HepG2 (cell line): ENCODE data around the gene DOK5. TPM values are rescaled to one million over a fixed set of nuclear protein-coding genes. Genes with fewer than 3 reads are reported as not detected.

Source experiments
- ATAC-seq: fragments of 200-7000 bp; cut with Tn5 transposase; 3 replicates; pipeline ENCODE4 v1.9.1; 2020; ENCODE audit warnings: mild to moderate bottlenecking, moderate library complexity
- BruUV-seq: library from RNA; stranded (reverse); fragments of 400-500 nt; replicated peaks from 2 replicates; lab custom pipeline; 2021; lab: Mats Ljungman, UMichigan
- CTCF ChIA-PET: fragments of 300-600 bp; formaldehyde crosslinking; extraction: SDS; loops from one replicate; lab custom pipeline; 2021; ENCODE audit warnings: low total read pairs, inconsistent platforms, low intra/inter-chr PET ratio; lab: Yijun Ruan, JAX
- POLR2A ChIA-PET: fragments of 350-600 bp; sonication (Branson Sonifier 250); formaldehyde crosslinking; loops from one replicate; lab custom pipeline; 2020; ENCODE audit warnings: antibody characterized with exemption, inconsistent platforms; lab: Yijun Ruan, JAX
- DNase-seq: peaks from one replicate; pipeline ENCODE4 v3.0.0-alpha.2; 2015; ENCODE audit warnings: low spot score
- FAIRE-seq: peaks from 3 replicates; lab custom pipeline; 2011; peaks lifted over from hg19 to GRCh38; lab: Jason Lieb, UNC
- H2AFZ ChIP-seq: one replicate; pipeline ENCODE4 v1.6.1; 2011; ENCODE audit warnings: low read length, inconsistent platforms
- H3K27ac ChIP-seq: fragments of 300-600 bp; 3 replicates; pipeline ENCODE4 v1.8.0; 2011; ENCODE audit warnings: mixed run types, mild to moderate bottlenecking, mixed read lengths, low read length, inconsistent platforms; ENCODE audit not compliant: insufficient read depth; ENCODE audit errors: extremely low read length
- H3K27me3 ChIP-seq, 2 experiments: fragments of 200-600 bp in 1 of 2; 2 replicates in 1 of 2; 3 replicates in 1 of 2; pipeline versions ENCODE4 v1.6.0 to v1.8.0; 2011; ENCODE audit warnings: low read length in 2 of 2, mild to moderate bottlenecking in 2 of 2, moderate library complexity in 2 of 2, inconsistent platforms in 1 of 2; ENCODE audit not compliant: insufficient read depth in 2 of 2, control insufficient read depth in 1 of 2
- H3K36me3 ChIP-seq, 2 experiments: fragments of 200-600 bp in 1 of 2; replicated peaks in 1 of 2; 2 replicates in 1 of 2; 3 replicates in 1 of 2; pipeline versions ENCODE4 v1.5.1 to v1.8.0; 2011; ENCODE audit warnings: low read length in 2 of 2, inconsistent platforms in 1 of 2; ENCODE audit not compliant: insufficient read depth in 2 of 2, control insufficient read depth in 1 of 2
- H3K4me1 ChIP-seq: 2 replicates; pipeline ENCODE4 v1.5.1; 2012; ENCODE audit warnings: low read length, inconsistent platforms; ENCODE audit not compliant: insufficient read depth
- H3K4me2 ChIP-seq: 2 replicates; pipeline ENCODE4 v1.6.0; 2011; ENCODE audit warnings: low read depth, low read length, inconsistent platforms
- H3K4me3 ChIP-seq, 3 experiments: fragments of 200-600 bp in 1 of 3; sonication (generic), shearing (Covaris generic) in 1 of 3; replicated peaks in 1 of 3; 2 replicates each; pipeline ENCODE4 v1.5.1; 2011 to 2016; ENCODE audit warnings: low read length in 3 of 3, inconsistent platforms in 2 of 3, low read depth in 2 of 3, mild to moderate bottlenecking in 2 of 3, control low read depth in 1 of 3, mixed read lengths in 1 of 3; ENCODE audit not compliant: insufficient read depth in 1 of 3
- H3K79me2 ChIP-seq: one replicate; pipeline ENCODE4 v1.6.1; 2011; ENCODE audit warnings: low read length, inconsistent platforms; ENCODE audit not compliant: insufficient read depth
- H3K9ac ChIP-seq: 2 replicates; pipeline ENCODE4 v1.6.0; 2011; ENCODE audit warnings: mild to moderate bottlenecking, low read depth, low read length, inconsistent platforms; ENCODE audit not compliant: insufficient read depth
- H3K9me3 ChIP-seq: 2 replicates; pipeline ENCODE4 v1.5.1; 2012; ENCODE audit warnings: mild to moderate bottlenecking, low read length
- H4K20me1 ChIP-seq: 2 replicates; pipeline ENCODE4 v1.6.0; 2011; ENCODE audit warnings: inconsistent platforms, mild to moderate bottlenecking, low read length, moderate library complexity; ENCODE audit not compliant: insufficient read depth
- LCORL ChIP-seq, 2 experiments: fragments of 450-650 bp in 1 of 2; sonication (generic) in 1 of 2; formaldehyde crosslinking in 1 of 2; IDR thresholded peaks; 2 replicates each; pipeline versions ENCODE4 v1.5.0 to v1.6.1; 2017 to 2020; ENCODE audit warnings: antibody characterized with exemption in 1 of 2, missing genetic modification reagents in 1 of 2
- SCMH1 ChIP-seq: sonication (generic); formaldehyde crosslinking; IDR thresholded peaks from 2 replicates; pipeline ENCODE4 v1.9.0; 2021; ENCODE audit warnings: missing genetic modification reagents, mild to moderate bottlenecking, borderline replicate concordance
- SOX6 ChIP-seq, 2 experiments: fragments of 450-650 bp in 1 of 2; sonication (generic) in 1 of 2; formaldehyde crosslinking in 1 of 2; IDR thresholded peaks; 2 replicates each; pipeline versions ENCODE4 v1.4.0 to v1.6.1; 2017 to 2020; ENCODE audit warnings: antibody characterized with exemption in 1 of 2, mild to moderate bottlenecking in 1 of 2, missing genetic modification reagents in 1 of 2
- ZFP41 ChIP-seq: sonication (generic); formaldehyde crosslinking; IDR thresholded peaks from 2 replicates; pipeline ENCODE4 v1.4.0; 2020; ENCODE audit warnings: mild to moderate bottlenecking, missing genetic modification reagents, borderline replicate concordance
- ZNF234 ChIP-seq: sonication (generic); formaldehyde crosslinking; conservative IDR thresholded peaks from 2 replicates; pipeline ENCODE4 v1.5.1; 2020; ENCODE audit warnings: mild to moderate bottlenecking, missing genetic modification reagents
- ZNF335 ChIP-seq: sonication (generic); formaldehyde crosslinking; IDR thresholded peaks from 2 replicates; pipeline ENCODE4 v1.4.0; 2020; ENCODE audit warnings: missing genetic modification reagents
- ZNF446 ChIP-seq: sonication (generic); formaldehyde crosslinking; IDR thresholded peaks from 2 replicates; pipeline ENCODE4 v1.5.0; 2020; ENCODE audit warnings: mild to moderate bottlenecking, missing genetic modification reagents
- ZNF652 ChIP-seq: IDR thresholded peaks from 2 replicates; pipeline ENCODE4 v1.6.1; 2016; ENCODE audit warnings: low read depth, borderline replicate concordance
- ZNF724P ChIP-seq: sonication (generic); formaldehyde crosslinking; IDR thresholded peaks from 2 replicates; pipeline ENCODE4 v1.8.0; 2022; ENCODE audit warnings: missing genetic modification reagents, borderline replicate concordance
- WGBS: methylation state at CpG from one replicate; pipeline ENCODE4 v1.1.6; 2017; ENCODE audit warnings: low lambda C conversion rate; 5-methylcytosine and 5-hydroxymethylcytosine counted together
- in situ Hi-C: cut with HindIII; loops from 2 replicates; pipeline ENCODE4 v1.10.0; 2017; ENCODE audit warnings: low pct_unique_long_range_greater_than_20kb; ENCODE audit not compliant: extremely low pct_ligation_motif_present
- intact Hi-C: fragments of 100-400 bp; cut with micrococcal nuclease; formaldehyde crosslinking; loops from one replicate; pipeline ENCODE4 v1.10.0; 2022; ENCODE audit not compliant: unreplicated experiment
- polyA plus RNA-seq, 8 experiments: library from polyadenylated mRNA; depleted of rRNA in 3 of 8; stranded (reverse) in 7 of 8; unstranded in 1 of 8; fragments of >200 nt; fragmentation: Illumina TruSeq in 4 of 8; extraction: Trizol in 4 of 8; gene quantifications; 2 replicates each; pipeline versions ENCODE4 v1.2.1 to v1.2.3, GENCODE V29; 2011 to 2016; ENCODE audit warnings: low read depth in 4 of 8, missing spikeins in 1 of 8, mixed read lengths in 1 of 8; ENCODE audit not compliant: insufficient read depth in 1 of 8
- total RNA-seq, 5 experiments: library from RNA; depleted of rRNA; stranded (reverse); fragments of >200 nt; fragmentation: Illumina TruSeq; extraction: Trizol; gene quantifications; 2 replicates each; pipeline ENCODE4 v1.2.3, GENCODE V29; 2016; ENCODE audit warnings: low read depth in 1 of 5
- TF ChIP-seq, protein P1 (sequence below): sonication (generic); formaldehyde crosslinking; IDR thresholded peaks from 2 replicates; pipeline ENCODE4 v1.5.0; 2020; ENCODE audit warnings: missing genetic modification reagents
- TF ChIP-seq, protein P2 (sequence below): sonication (generic); formaldehyde crosslinking; IDR thresholded peaks from 2 replicates; pipeline ENCODE4 v1.4.0; 2020; ENCODE audit warnings: missing genetic modification reagents
- TF ChIP-seq, protein P3 (sequence below): sonication (generic); formaldehyde crosslinking; conservative IDR thresholded peaks from 2 replicates; pipeline ENCODE4 v1.4.0; 2020; ENCODE audit warnings: missing genetic modification reagents
- TF ChIP-seq, protein P4 (sequence below): sonication (generic); formaldehyde crosslinking; IDR thresholded peaks from 2 replicates; pipeline ENCODE4 v1.8.1; 2022; ENCODE audit warnings: low read depth, mild to moderate bottlenecking, missing genetic modification reagents

The DOK5 gene
- total and polyA plus RNA-seq, 2 of the 13 experiments (the other 11 are each of a cell fraction or from before 2014, with no cell fraction given) = not detected

DNA sequence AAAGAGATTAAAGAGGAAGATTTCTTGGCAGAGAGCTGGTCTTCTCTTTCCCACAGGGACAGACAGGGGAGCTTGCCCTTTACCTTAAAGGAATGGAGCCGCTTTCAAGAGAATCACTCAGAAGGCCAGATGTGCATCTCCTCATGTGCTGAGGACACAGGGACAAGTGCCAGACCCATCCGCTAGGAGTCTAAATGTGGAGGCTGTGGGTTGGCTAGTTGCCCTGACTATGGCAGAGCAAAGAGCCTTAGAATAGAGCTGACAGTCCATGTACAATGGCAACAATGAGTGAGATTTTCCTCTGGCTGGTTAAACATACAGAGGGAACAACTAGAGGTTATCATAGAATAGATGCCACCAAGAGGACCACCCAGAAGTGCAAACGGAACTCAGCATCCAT, 7.3 kb upstream of the DOK5 start:
- no peak overlapping the region for H3K27ac ChIP-seq
- H2AFZ ChIP-seq = no peak overlapping the region
- intact Hi-C loops (no loop called here), in situ Hi-C loops (no loop called here)
- peak; percentile 56; the same call in 2 of the 3 replicates for ATAC-seq
- no peak for DNase-seq
- ChIA-PET POLR2A (no interaction called here), CTCF (no interaction called here)
- no peak for TF ChIP-seq ZNF724P (CRISPR knock-in tag)
- TF ChIP-seq, protein P1, sequence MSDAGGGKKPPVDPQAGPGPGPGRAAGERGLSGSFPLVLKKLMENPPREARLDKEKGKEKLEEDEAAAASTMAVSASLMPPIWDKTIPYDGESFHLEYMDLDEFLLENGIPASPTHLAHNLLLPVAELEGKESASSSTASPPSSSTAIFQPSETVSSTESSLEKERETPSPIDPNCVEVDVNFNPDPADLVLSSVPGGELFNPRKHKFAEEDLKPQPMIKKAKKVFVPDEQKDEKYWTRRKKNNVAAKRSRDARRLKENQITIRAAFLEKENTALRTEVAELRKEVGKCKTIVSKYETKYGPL (CRISPR knock-in tag) = no peak
- no peak for TF ChIP-seq ZNF652 (CRISPR knock-in tag)
- TF ChIP-seq, protein P2, sequence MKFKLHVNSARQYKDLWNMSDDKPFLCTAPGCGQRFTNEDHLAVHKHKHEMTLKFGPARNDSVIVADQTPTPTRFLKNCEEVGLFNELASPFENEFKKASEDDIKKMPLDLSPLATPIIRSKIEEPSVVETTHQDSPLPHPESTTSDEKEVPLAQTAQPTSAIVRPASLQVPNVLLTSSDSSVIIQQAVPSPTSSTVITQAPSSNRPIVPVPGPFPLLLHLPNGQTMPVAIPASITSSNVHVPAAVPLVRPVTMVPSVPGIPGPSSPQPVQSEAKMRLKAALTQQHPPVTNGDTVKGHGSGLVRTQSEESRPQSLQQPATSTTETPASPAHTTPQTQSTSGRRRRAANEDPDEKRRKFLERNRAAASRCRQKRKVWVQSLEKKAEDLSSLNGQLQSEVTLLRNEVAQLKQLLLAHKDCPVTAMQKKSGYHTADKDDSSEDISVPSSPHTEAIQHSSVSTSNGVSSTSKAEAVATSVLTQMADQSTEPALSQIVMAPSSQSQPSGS (CRISPR knock-in tag) = no peak
- no peak for TF ChIP-seq ZNF335
- no peak for TF ChIP-seq ZFP41 (CRISPR knock-in tag)
- no peak for TF ChIP-seq SCMH1
- no peak for TF ChIP-seq SOX6 (IDR thresholded peaks at IDR 0.05)
- TF ChIP-seq SOX6 (CRISPR knock-in tag; IDR thresholded peaks at IDR 0.05) = no peak
- TF ChIP-seq LCORL (IDR thresholded peaks at IDR 0.05) = no peak
- no peak for TF ChIP-seq LCORL (CRISPR knock-in tag; IDR thresholded peaks at IDR 0.05)
- no peak for TF ChIP-seq ZNF446 (CRISPR knock-in tag)
- TF ChIP-seq, protein P3, sequence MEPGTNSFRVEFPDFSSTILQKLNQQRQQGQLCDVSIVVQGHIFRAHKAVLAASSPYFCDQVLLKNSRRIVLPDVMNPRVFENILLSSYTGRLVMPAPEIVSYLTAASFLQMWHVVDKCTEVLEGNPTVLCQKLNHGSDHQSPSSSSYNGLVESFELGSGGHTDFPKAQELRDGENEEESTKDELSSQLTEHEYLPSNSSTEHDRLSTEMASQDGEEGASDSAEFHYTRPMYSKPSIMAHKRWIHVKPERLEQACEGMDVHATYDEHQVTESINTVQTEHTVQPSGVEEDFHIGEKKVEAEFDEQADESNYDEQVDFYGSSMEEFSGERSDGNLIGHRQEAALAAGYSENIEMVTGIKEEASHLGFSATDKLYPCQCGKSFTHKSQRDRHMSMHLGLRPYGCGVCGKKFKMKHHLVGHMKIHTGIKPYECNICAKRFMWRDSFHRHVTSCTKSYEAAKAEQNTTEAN = no peak
- TF ChIP-seq, protein P4, sequence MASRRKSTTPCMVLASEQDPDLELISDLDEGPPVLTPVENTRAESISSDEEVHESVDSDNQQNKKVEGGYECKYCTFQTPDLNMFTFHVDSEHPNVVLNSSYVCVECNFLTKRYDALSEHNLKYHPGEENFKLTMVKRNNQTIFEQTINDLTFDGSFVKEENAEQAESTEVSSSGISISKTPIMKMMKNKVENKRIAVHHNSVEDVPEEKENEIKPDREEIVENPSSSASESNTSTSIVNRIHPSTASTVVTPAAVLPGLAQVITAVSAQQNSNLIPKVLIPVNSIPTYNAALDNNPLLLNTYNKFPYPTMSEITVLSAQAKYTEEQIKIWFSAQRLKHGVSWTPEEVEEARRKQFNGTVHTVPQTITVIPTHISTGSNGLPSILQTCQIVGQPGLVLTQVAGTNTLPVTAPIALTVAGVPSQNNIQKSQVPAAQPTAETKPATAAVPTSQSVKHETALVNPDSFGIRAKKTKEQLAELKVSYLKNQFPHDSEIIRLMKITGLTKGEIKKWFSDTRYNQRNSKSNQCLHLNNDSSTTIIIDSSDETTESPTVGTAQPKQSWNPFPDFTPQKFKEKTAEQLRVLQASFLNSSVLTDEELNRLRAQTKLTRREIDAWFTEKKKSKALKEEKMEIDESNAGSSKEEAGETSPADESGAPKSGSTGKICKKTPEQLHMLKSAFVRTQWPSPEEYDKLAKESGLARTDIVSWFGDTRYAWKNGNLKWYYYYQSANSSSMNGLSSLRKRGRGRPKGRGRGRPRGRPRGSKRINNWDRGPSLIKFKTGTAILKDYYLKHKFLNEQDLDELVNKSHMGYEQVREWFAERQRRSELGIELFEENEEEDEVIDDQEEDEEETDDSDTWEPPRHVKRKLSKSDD = no peak
- no peak for TF ChIP-seq ZNF234 (CRISPR knock-in tag)
- no peaks in the 10 kb centered on the region for H3K36me3 ChIP-seq
- no peak overlapping the region for H3K4me3 ChIP-seq
- H3K4me1 ChIP-seq = no peaks in the 10 kb centered on the region
- no TSS peak for BruUV-seq
- no peak for FAIRE-seq
- H3K9me3 ChIP-seq = no peaks in the 10 kb centered on the region
- 15% methylated on average over 3 of the region's 3 CpGs for WGBS
- H3K9ac ChIP-seq = no peak overlapping the region
- H3K79me2 ChIP-seq = no peaks in the 10 kb centered on the region
- H3K27me3 ChIP-seq = peaks cover 0 to 6% of the 10 kb centered on the region in 2 experiments; a peak in 2 of 5 replicates
- no peaks in the 10 kb centered on the region for H4K20me1 ChIP-seq
- no peak overlapping the region for H3K4me2 ChIP-seq
